ENCODE data around the gene PTCD3. TPM values are rescaled to one million over a fixed set of nuclear protein-coding genes. Genes with fewer than 3 reads are reported as not detected.
A peak's percentile ranks its signal among the peaks of the same experiment; 100 is the strongest.

Gene PTCD3
- 114 TPM for polyA plus RNA-seq (2013, experiment 1 of 2)
- polyA plus RNA-seq (2013, experiment 2 of 2), result 114 TPM

DNA sequence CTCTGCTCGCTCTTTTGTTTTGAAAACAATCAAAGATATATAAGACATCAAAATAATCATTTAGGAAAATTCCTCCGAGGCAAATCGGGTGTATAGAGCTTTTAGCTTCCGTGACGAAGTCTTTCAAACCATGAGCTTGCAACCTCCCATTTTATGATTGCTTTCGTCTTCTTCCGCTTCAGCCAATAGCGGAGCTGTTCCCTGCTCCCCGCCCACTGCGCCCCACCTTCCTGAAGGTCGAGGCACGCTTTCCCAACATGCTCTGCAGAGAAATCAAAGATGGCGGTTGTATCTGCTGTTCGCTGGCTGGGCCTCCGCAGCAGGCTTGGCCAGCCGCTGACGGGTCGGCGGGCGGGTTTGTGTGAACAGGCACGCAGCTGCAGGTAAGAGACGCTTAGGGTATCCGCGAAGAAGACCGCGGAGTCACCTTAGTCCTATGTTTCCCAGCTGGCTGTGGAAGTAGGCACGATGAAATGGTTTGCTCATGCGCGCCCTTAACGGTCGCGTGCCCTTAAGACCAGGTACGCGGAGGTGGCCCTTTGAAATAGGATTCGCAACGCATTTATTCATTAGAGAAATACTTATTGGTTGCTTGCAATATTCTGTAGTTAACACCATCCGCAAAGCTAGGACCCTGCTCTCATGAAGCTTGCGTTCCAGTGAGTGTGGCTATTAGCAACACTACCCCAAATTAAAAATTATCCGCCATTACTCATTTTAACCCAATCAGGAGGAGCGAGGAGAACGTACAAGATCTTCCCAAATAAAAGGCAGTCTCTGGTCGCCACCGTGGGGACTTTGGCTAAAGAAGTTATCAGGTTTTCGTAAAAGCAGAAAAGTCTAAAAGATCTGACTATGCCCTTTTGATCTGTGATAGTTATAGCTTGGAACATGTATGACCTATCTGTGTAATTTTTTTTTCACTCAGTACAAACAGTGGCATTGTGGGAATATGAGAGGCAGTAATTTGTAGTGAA lies at the start of gene PTCD3:
PTCD3 (plus strand) TSS at position 267 of the 977 bp plus-strand sequence; CDS start at position 280, 13 bp downstream.
- Histone ChIP-seq H3K36me3 (ENCODE audit: control insufficient read depth, insufficient read depth, low read length) (peaks cover 54% of the 10 kb centered on the region), H3K4me3 (ENCODE audit: extremely low read depth, insufficient read depth, low read length, poor library complexity, severe bottlenecking) (peak within 1 kb of the TSS; percentile 92), H3K27ac (ENCODE audit: low read depth, low read length, severe bottlenecking) (peak within 1 kb of the TSS; percentile 95), H3K9me3 (ENCODE audit: control insufficient read depth, low read length) (no peaks in the 10 kb centered on the region), H3K4me1 (ENCODE audit: control insufficient read depth, insufficient read depth, low read length, poor library complexity, severe bottlenecking) (peaks cover 6% of the 10 kb centered on the region)
- WGBS, 2 experiments (ENCODE audit: insufficient coverage in 2 of 2), result 0 to 1% methylated on average over 26 to 34 of the region's 44 CpGs

DNA sequence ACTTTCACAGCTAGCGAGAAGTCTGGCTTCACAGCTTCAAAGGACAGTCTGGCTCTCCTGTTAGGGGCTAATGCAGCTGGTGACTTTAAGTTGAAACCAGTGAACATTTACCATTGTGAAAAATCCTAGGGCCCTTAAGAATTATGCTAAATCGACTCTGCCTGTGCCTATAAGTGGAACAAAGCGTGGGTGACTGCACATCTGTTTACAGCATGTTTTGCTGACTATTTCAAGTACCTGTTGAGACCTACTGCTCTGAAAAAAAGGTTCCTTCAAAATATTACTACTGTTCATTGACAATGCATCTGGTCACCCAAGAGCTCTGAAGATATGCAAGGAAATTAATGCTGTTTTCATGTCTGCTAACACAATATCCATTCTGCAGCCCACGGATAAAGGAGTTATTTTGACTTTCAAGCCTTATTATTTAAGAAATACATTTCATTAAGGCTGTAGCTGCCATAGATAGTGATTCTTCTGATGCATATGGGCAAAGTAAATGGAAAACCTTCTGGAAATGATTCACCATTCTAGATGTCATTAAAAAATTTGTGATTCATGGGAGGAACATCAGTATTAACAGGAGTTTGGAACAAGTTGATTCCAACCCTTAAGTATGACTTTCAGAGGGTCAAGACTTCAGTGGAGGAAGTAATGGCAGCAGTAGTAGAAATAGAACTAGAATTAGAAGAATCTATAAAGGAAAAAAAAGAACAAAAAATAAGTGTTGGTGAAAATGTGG lies 49.3 kb upstream of the PTCD3 start:
- H3K27ac ChIP-seq (ENCODE audit: low read depth, low read length, severe bottlenecking), result no peak overlapping the region
- no peaks in the 10 kb centered on the region for H3K9me3 ChIP-seq (ENCODE audit: control insufficient read depth, low read length)
- H3K4me1 ChIP-seq (ENCODE audit: control insufficient read depth, insufficient read depth, low read length, poor library complexity, severe bottlenecking), result no peaks in the 10 kb centered on the region
- WGBS, 2 experiments (ENCODE audit: insufficient coverage in 2 of 2), result 96 to 97% methylated on average over 2 to 3 of the region's 4 CpGs
- peaks cover 72% of the 10 kb centered on the region for H3K36me3 ChIP-seq (ENCODE audit: control insufficient read depth, insufficient read depth, low read length)
- H3K4me3 ChIP-seq (ENCODE audit: extremely low read depth, insufficient read depth, low read length, poor library complexity, severe bottlenecking), result no peak overlapping the region

DNA sequence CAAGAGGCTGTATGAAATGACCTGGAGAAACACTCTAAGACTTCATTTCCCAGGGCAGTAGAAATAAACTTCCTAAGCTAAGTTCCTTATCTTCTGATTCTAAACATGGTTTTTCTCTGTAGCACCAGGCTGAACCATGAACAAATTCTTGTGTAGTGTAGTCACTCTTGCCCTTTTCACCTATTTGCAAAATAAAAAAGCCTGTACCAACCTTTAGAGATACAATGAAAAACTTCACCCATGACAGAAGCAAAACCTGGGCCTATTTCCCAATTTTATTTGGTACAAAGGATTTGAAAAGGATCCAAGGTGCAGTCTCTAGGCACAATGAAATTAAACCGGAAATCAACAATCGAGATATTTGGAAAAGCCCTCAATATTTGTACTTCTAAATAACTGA lies 44.0 kb upstream of the PTCD3 start:
- H3K4me3 ChIP-seq (ENCODE audit: extremely low read depth, insufficient read depth, low read length, poor library complexity, severe bottlenecking), result no peak overlapping the region
- no CpG with 5 or more reads among the region's 2 CpGs for WGBS, 2 experiments (ENCODE audit: insufficient coverage in 2 of 2)
- H3K9me3 ChIP-seq (ENCODE audit: control insufficient read depth, low read length), result no peaks in the 10 kb centered on the region
- H3K27ac ChIP-seq (ENCODE audit: low read depth, low read length, severe bottlenecking), result peak overlapping the region; percentile 70
- no peaks in the 10 kb centered on the region for H3K4me1 ChIP-seq (ENCODE audit: control insufficient read depth, insufficient read depth, low read length, poor library complexity, severe bottlenecking)
- H3K36me3 ChIP-seq (ENCODE audit: control insufficient read depth, insufficient read depth, low read length), result peaks cover 74% of the 10 kb centered on the region

DNA sequence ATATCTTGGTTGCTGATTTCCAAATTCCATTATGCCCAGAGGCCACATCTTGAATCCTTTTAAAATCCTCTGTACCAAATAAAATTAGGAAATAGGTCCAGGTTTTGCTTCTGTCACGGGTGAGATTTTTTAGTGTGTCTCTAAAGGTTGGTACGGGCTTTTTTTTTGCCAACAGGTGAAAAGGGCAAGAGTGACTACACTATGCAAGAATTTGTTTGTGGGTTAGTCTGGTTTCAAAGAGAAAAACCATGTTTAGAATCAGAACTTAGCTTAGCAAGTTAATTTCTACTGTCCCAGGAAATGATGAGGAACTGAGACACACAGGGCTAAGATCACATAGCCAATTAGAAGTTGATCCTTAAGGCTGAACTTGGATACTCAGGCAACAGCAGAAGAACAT lies 42.0 kb upstream of the PTCD3 start:
- peaks cover 84% of the 10 kb centered on the region for H3K36me3 ChIP-seq (ENCODE audit: control insufficient read depth, insufficient read depth, low read length)
- H3K9me3 ChIP-seq (ENCODE audit: control insufficient read depth, low read length), result no peaks in the 10 kb centered on the region
- no peak overlapping the region for H3K27ac ChIP-seq (ENCODE audit: low read depth, low read length, severe bottlenecking)
- 96 to 100% methylated on average over 1 to 2 of the region's 2 CpGs for WGBS, 2 experiments (ENCODE audit: insufficient coverage in 2 of 2)
- peaks cover 6% of the 10 kb centered on the region for H3K4me1 ChIP-seq (ENCODE audit: control insufficient read depth, insufficient read depth, low read length, poor library complexity, severe bottlenecking)
- no peak overlapping the region for H3K4me3 ChIP-seq (ENCODE audit: extremely low read depth, insufficient read depth, low read length, poor library complexity, severe bottlenecking)

DNA sequence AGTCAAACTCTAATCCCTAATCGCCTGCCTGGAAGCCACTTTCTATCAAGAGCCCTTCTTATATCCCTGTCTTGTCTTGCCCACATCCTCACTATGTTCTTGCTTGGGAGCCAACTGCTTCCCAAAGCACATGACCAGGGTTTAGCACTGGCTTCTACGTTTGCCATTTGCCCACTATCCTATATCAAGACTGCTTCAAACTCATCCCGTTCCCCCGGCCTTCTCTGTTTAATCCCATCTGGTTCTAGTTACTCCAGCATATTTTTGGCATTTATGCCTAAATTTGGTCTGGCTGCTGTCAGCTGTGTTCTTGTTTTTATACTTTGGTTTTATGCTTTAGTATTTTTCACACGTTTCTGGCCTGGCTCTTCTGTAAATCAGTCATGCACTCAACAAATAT lies 40.5 kb upstream of the PTCD3 start:
- Histone ChIP-seq H3K36me3 (ENCODE audit: control insufficient read depth, insufficient read depth, low read length) (peaks cover 84% of the 10 kb centered on the region), H3K9me3 (ENCODE audit: control insufficient read depth, low read length) (no peaks in the 10 kb centered on the region), H3K4me3 (ENCODE audit: extremely low read depth, insufficient read depth, low read length, poor library complexity, severe bottlenecking) (no peak overlapping the region), H3K4me1 (ENCODE audit: control insufficient read depth, insufficient read depth, low read length, poor library complexity, severe bottlenecking) (peaks cover 6% of the 10 kb centered on the region), H3K27ac (ENCODE audit: low read depth, low read length, severe bottlenecking) (no peak overlapping the region)
- WGBS, 2 experiments (ENCODE audit: insufficient coverage in 2 of 2), result 67 to 78% methylated on average over 3 to 5 of the region's 5 CpGs

DNA sequence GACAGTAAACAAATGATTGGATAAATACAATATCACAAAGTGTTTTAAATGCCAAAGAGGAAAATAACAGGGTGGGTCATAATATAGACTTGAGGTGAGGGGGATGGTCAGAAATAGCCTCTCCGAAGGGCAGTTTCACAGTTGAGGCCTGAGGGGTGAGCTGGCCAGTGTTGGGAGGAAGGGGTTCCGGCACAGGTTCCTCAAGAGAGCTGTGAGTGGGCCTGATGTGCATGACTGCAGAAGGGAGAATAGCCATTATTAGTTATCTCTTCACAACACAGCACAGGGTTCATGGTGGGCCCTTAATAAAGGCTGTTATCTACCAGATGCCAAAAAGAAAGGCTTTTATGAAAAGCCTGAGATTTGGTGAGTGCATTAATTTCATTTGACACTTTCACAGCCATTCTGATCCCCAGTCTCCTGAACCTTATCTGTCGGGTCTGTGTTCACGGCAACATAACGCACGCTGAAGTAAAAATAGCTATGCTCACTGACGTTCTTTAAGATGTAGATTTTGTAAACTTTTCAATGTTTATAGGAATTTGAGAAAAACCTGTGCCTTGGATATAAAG lies 39.9 kb upstream of the PTCD3 start:
- Histone ChIP-seq H3K9me3 (ENCODE audit: control insufficient read depth, low read length) (no peaks in the 10 kb centered on the region), H3K4me1 (ENCODE audit: control insufficient read depth, insufficient read depth, low read length, poor library complexity, severe bottlenecking) (peaks cover 6% of the 10 kb centered on the region), H3K27ac (ENCODE audit: low read depth, low read length, severe bottlenecking) (no peak overlapping the region), H3K36me3 (ENCODE audit: control insufficient read depth, insufficient read depth, low read length) (peaks cover 84% of the 10 kb centered on the region), H3K4me3 (ENCODE audit: extremely low read depth, insufficient read depth, low read length, poor library complexity, severe bottlenecking) (no peak overlapping the region)
- WGBS, 2 experiments (ENCODE audit: insufficient coverage in 2 of 2), result 98 to 100% methylated on average over 1 to 6 of the region's 7 CpGs

DNA sequence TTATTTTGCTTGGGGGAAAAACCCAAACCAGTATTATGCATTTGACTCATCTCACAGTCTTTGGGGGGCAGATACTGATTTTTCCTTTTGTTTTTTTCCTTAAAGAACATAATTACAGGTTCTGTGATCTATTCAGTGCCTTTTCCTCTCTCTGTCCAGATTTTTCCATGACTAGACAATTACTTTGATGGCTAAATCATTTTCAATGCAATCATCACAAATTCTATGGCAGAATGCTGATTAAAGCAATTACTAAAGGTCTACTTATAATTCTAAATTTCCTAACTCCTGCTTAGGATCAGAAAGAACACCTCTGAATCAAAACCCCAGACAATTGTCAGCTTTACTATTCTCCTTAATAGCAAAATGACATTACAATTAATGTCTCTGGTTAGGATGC lies 39.1 kb upstream of the PTCD3 start:
- Histone ChIP-seq H3K27ac (ENCODE audit: low read depth, low read length, severe bottlenecking) (no peak overlapping the region), H3K4me1 (ENCODE audit: control insufficient read depth, insufficient read depth, low read length, poor library complexity, severe bottlenecking) (peaks cover 6% of the 10 kb centered on the region), H3K9me3 (ENCODE audit: control insufficient read depth, low read length) (no peaks in the 10 kb centered on the region), H3K4me3 (ENCODE audit: extremely low read depth, insufficient read depth, low read length, poor library complexity, severe bottlenecking) (no peak overlapping the region), H3K36me3 (ENCODE audit: control insufficient read depth, insufficient read depth, low read length) (peaks cover 85% of the 10 kb centered on the region)

DNA sequence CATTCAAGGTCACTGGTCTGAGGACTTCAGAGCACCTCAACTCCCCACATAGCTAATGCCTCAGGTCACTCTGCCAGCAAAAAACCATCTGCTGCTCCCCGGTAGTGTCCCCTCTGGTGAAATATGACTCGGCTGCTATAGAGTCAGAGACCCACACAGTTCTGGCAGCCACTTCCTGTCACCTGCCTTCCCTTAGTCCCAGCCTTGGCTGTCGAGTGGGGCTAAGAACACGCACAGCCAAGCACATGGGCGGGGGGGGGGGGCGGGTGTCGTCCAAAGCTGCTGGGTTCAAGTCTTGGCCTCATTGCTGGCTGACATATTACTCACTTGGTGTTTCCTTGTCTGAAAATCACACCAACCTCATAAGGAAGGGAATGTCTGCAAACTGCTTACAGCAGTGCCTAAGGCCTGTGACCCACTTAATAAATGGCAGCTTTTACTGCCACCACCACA lies 37.9 kb upstream of the PTCD3 start:
- peaks cover 92% of the 10 kb centered on the region for H3K36me3 ChIP-seq (ENCODE audit: control insufficient read depth, insufficient read depth, low read length)
- 100% methylated on average over 2 of the region's 7 CpGs; no CpG with 5 or more reads in 1 of the 2 experiments for WGBS, 2 experiments (ENCODE audit: insufficient coverage in 2 of 2)
- peaks cover 6% of the 10 kb centered on the region for H3K4me1 ChIP-seq (ENCODE audit: control insufficient read depth, insufficient read depth, low read length, poor library complexity, severe bottlenecking)
- H3K9me3 ChIP-seq (ENCODE audit: control insufficient read depth, low read length), result no peaks in the 10 kb centered on the region
- H3K4me3 ChIP-seq (ENCODE audit: extremely low read depth, insufficient read depth, low read length, poor library complexity, severe bottlenecking), result no peak overlapping the region
- no peak overlapping the region for H3K27ac ChIP-seq (ENCODE audit: low read depth, low read length, severe bottlenecking)

DNA sequence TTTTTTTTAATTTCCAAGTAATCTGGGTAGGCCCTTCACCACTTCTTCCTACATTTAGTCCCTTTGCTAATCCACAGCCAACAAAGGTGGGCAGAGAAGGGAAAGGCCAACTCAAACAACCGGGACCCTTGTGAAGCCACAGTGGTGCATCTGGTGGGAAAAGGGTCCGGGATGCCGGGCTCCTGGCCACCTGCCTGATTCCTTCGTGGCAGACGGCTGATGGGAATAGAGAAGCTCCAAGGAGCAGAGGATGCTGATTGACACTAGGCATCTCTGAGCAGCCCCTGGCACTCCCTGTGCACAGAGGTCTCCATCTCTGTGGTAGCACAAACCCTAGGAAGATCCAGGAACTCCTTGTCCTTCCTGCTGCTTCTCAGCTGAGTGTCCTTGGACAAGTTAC lies 37.4 kb upstream of the PTCD3 start:
- WGBS, 2 experiments (ENCODE audit: insufficient coverage in 2 of 2), result 94 to 100% methylated on average over 5 of the region's 5 CpGs
- no peak overlapping the region for H3K27ac ChIP-seq (ENCODE audit: low read depth, low read length, severe bottlenecking)
- H3K4me1 ChIP-seq (ENCODE audit: control insufficient read depth, insufficient read depth, low read length, poor library complexity, severe bottlenecking), result peaks cover 6% of the 10 kb centered on the region
- peaks cover 91% of the 10 kb centered on the region for H3K36me3 ChIP-seq (ENCODE audit: control insufficient read depth, insufficient read depth, low read length)
- no peaks in the 10 kb centered on the region for H3K9me3 ChIP-seq (ENCODE audit: control insufficient read depth, low read length)
- no peak overlapping the region for H3K4me3 ChIP-seq (ENCODE audit: extremely low read depth, insufficient read depth, low read length, poor library complexity, severe bottlenecking)

DNA sequence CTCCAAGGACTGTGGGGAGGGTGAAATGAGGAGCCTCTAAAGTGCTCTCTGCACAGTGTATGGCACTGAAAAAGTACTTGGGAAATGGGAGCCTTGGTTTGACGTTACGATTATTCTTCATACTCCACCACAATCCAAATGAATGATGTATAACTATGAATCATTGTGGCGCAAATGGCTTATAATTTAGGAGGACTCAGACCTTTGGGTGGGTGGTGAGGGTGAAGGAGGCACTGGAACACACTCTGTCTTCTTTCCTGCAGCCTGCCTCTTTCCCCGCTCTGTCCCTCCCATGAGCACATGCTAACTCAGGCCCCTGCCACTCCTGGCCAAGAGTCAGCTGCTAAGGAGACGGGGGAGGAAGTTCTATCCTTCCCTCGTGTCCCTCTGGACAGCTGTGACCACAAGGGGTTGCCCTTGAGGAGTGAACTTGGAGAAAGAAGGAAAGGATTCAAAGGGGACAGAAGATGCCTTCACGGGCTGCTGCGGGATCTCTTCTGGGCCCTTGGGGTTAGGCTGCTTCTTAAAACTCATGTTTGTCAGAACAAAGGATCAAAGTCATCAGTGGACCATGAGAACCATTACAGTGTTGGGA lies 36.8 kb upstream of the PTCD3 start:
- no peak overlapping the region for H3K4me3 ChIP-seq (ENCODE audit: extremely low read depth, insufficient read depth, low read length, poor library complexity, severe bottlenecking)
- whole genome bisulfite sequencing, 2 experiments (ENCODE audit: insufficient coverage in 2 of 2), result 54 to 93% methylated on average over 2 to 4 of the region's 8 CpGs
- no peaks in the 10 kb centered on the region for H3K9me3 ChIP-seq (ENCODE audit: control insufficient read depth, low read length)
- peaks cover 91% of the 10 kb centered on the region for H3K36me3 ChIP-seq (ENCODE audit: control insufficient read depth, insufficient read depth, low read length)
- no peak overlapping the region for H3K27ac ChIP-seq (ENCODE audit: low read depth, low read length, severe bottlenecking)
- peaks cover 6% of the 10 kb centered on the region for H3K4me1 ChIP-seq (ENCODE audit: control insufficient read depth, insufficient read depth, low read length, poor library complexity, severe bottlenecking)

All from mesodermal cell (in vitro differentiated cells).